IMR-90 (cell line): ENCODE data around the gene BSND. TPM values are rescaled to one million over a fixed set of nuclear protein-coding genes. Genes with fewer than 3 reads are reported as not detected.

ENCODE experiments used
- ATAC-seq: fragments of 200-7000 bp; cut with Tn5 transposase; 2 replicates; pipeline ENCODE4 v1.9.1; 2020; ENCODE audit warnings: low read depth, mild to moderate bottlenecking, moderate library complexity
- BruUV-seq: library from RNA; stranded (reverse); fragments of 400-500 nt; replicated peaks from 2 replicates; lab custom pipeline; 2021; lab: Mats Ljungman, UMichigan
- CTCF ChIA-PET: fragments of 300-600 bp; formaldehyde crosslinking; extraction: SDS; loops from one replicate; lab custom pipeline; 2021; ENCODE audit warnings: antibody characterized with exemption; lab: Yijun Ruan, JAX
- POLR2A ChIA-PET: fragments of 300-600 bp; sonication (Branson Sonifier 250); formaldehyde crosslinking; loops from one replicate; lab custom pipeline; 2022; ENCODE audit warnings: antibody characterized with exemption; ENCODE audit not compliant: unreplicated experiment; lab: Charles Lee
- DNase-seq: peaks from one replicate; pipeline ENCODE4 v3.0.0; 2013
- H2AFZ ChIP-seq: replicated peaks from 2 replicates; pipeline ENCODE3; 2013; ENCODE audit warnings: low read length, mild to moderate bottlenecking; ENCODE audit not compliant: poor library complexity
- H2AK5ac ChIP-seq: 2 replicates; pipeline ENCODE4 v1.6.1; 2013; ENCODE audit warnings: low read depth, low read length, inconsistent platforms
- H2AK9ac ChIP-seq: replicated peaks from 2 replicates; pipeline ENCODE3; 2013; ENCODE audit warnings: mild to moderate bottlenecking, low read depth, low read length, moderate library complexity; ENCODE audit not compliant: poor library complexity
- H2BK120ac ChIP-seq: 2 replicates; pipeline ENCODE4 v1.6.1; 2013; ENCODE audit warnings: low read depth, low read length, inconsistent platforms
- H2BK15ac ChIP-seq: 3 replicates; pipeline ENCODE4 v1.6.1; 2013; ENCODE audit warnings: low read depth, low read length, inconsistent platforms
- H2BK20ac ChIP-seq: 2 replicates; pipeline ENCODE4 v1.6.1; 2013; ENCODE audit warnings: low read depth, mild to moderate bottlenecking, inconsistent platforms, low read length, moderate library complexity
- H2BK5ac ChIP-seq: 2 replicates; pipeline ENCODE4 v1.6.1; 2013; ENCODE audit warnings: mild to moderate bottlenecking, low read depth, low read length, inconsistent platforms; ENCODE audit not compliant: poor library complexity, severe bottlenecking
- H3K14ac ChIP-seq: replicated peaks from 2 replicates; pipeline ENCODE4 v1.6.1; 2013; ENCODE audit warnings: low read depth, low read length, inconsistent platforms
- H3K18ac ChIP-seq: 2 replicates; pipeline ENCODE4 v1.6.1; 2013; ENCODE audit warnings: low read depth, low read length, control low read depth
- H3K23ac ChIP-seq: 2 replicates; pipeline ENCODE4 v1.6.1; 2013; ENCODE audit warnings: low read depth, low read length, inconsistent platforms
- H3K27ac ChIP-seq: 2 replicates; pipeline ENCODE4 v1.5.1; 2013; ENCODE audit warnings: mild to moderate bottlenecking, control low read depth, low read length; ENCODE audit not compliant: insufficient read depth
- H3K27me3 ChIP-seq: 2 replicates; pipeline ENCODE4 v1.6.1; 2013; ENCODE audit warnings: low read length; ENCODE audit not compliant: control insufficient read depth, insufficient read depth
- H3K36me3 ChIP-seq: 2 replicates; pipeline ENCODE4 v1.6.1; 2013; ENCODE audit warnings: low read length, mixed read lengths; ENCODE audit not compliant: control insufficient read depth, insufficient read depth
- H3K4ac ChIP-seq: 2 replicates; pipeline ENCODE4 v1.6.1; 2013; ENCODE audit warnings: low read depth, low read length, inconsistent platforms
- H3K4me1 ChIP-seq: 2 replicates; pipeline ENCODE4 v1.6.1; 2013; ENCODE audit warnings: low read length, mixed read lengths; ENCODE audit not compliant: control insufficient read depth, insufficient read depth
- H3K4me2 ChIP-seq: 2 replicates; pipeline ENCODE4 v1.6.1; 2013; ENCODE audit warnings: low read depth, mild to moderate bottlenecking, control low read depth, low read length, moderate library complexity
- H3K4me3 ChIP-seq: 2 replicates; pipeline ENCODE4 v1.5.1; 2013; ENCODE audit warnings: low read depth, mild to moderate bottlenecking, control low read depth, low read length, moderate library complexity; ENCODE audit not compliant: insufficient read depth
- H3K56ac ChIP-seq: 2 replicates; pipeline ENCODE4 v1.6.1; 2013; ENCODE audit warnings: low read length, inconsistent platforms; ENCODE audit not compliant: insufficient read depth; ENCODE audit errors: extremely low read depth
- H3K79me1 ChIP-seq, 2 experiments: 2 replicates each; pipeline ENCODE4 v1.6.1; 2013; ENCODE audit warnings: low read length in 2 of 2, inconsistent platforms in 1 of 2, low read depth in 1 of 2
- H3K9ac ChIP-seq: 2 replicates; pipeline ENCODE4 v1.6.1; 2013; ENCODE audit warnings: low read depth, low read length, control low read depth
- H3K9me1 ChIP-seq: 2 replicates; pipeline ENCODE4 v1.6.1; 2013; ENCODE audit warnings: low read length, inconsistent platforms; ENCODE audit not compliant: insufficient read depth
- H3K9me3 ChIP-seq: 2 replicates; pipeline ENCODE4 v1.6.1; 2013; ENCODE audit warnings: low read length; ENCODE audit not compliant: control insufficient read depth, insufficient read depth
- H4K20me1 ChIP-seq: 2 replicates; pipeline ENCODE4 v1.6.1; 2013; ENCODE audit warnings: low read length, inconsistent platforms; ENCODE audit not compliant: insufficient read depth
- H4K5ac ChIP-seq: 2 replicates; pipeline ENCODE4 v1.6.1; 2013; ENCODE audit warnings: mild to moderate bottlenecking, low read depth, low read length, control low read depth
- H4K8ac ChIP-seq, 2 experiments: 2 replicates each; pipeline ENCODE4 v1.6.1; 2013; ENCODE audit warnings: low read depth in 2 of 2, low read length in 2 of 2, control low read depth in 1 of 2, inconsistent platforms in 1 of 2
- H4K91ac ChIP-seq: 2 replicates; pipeline ENCODE4 v1.6.1; 2013; ENCODE audit warnings: low read depth, low read length, inconsistent platforms; ENCODE audit not compliant: insufficient read depth
- BHLHE40 ChIP-seq: fragments of 150-350 bp; IDR thresholded peaks from 2 replicates; pipeline ENCODE4 v1.6.1; 2016; ENCODE audit warnings: mild to moderate bottlenecking, low read depth, low read length
- CEBPB ChIP-seq: IDR thresholded peaks from 2 replicates; pipeline ENCODE4 v1.6.1; 2012; ENCODE audit warnings: low read depth, low read length, improper control_type of control experiment
- CHD1 ChIP-seq: IDR thresholded peaks from 2 replicates; pipeline ENCODE4 v1.6.1; 2012; ENCODE audit warnings: low read depth, low read length, improper control_type of control experiment
- MAFK ChIP-seq: IDR thresholded peaks from 2 replicates; pipeline ENCODE4 v1.6.1; 2012; ENCODE audit warnings: low read depth, low read length, improper control_type of control experiment
- MAZ ChIP-seq: IDR thresholded peaks from 2 replicates; pipeline ENCODE4 v1.6.1; 2012; ENCODE audit warnings: low read depth, mild to moderate bottlenecking, low read length, improper control_type of control experiment, moderate library complexity, borderline replicate concordance
- MXI1 ChIP-seq: IDR thresholded peaks from 2 replicates; pipeline ENCODE4 v1.6.1; 2012; ENCODE audit warnings: low read depth, mild to moderate bottlenecking, low read length, moderate library complexity, borderline replicate concordance
- NFE2L2 ChIP-seq: fragments of 150-350 bp; IDR thresholded peaks from 2 replicates; pipeline ENCODE4 v1.6.1; 2016; ENCODE audit warnings: low read depth, mild to moderate bottlenecking, low read length
- RAD21 ChIP-seq: IDR thresholded peaks from 2 replicates; pipeline ENCODE4 v1.6.1; 2012; ENCODE audit warnings: low read length, improper control_type of control experiment
- RFX5 ChIP-seq: IDR thresholded peaks from 2 replicates; pipeline ENCODE4 v1.8.0; 2012; ENCODE audit warnings: low read depth, mild to moderate bottlenecking, low read length, moderate library complexity
- SMC3 ChIP-seq: fragments of 150-350 bp; IDR thresholded peaks from 2 replicates; pipeline ENCODE4 v1.6.1; 2016; ENCODE audit warnings: low read depth, mild to moderate bottlenecking, antibody characterized with exemption, low read length, moderate library complexity
- WGBS, 2 experiments: methylation state at CpG; one replicate each; pipeline versions ENCODE4 v1.1.5 to v1.1.7; 2013; ENCODE audit warnings: missing lambda C conversion rate in 2 of 2; ENCODE audit not compliant: insufficient read length in 1 of 2; ENCODE audit errors: extremely low coverage in 2 of 2; 5-methylcytosine and 5-hydroxymethylcytosine counted together
- dilution Hi-C: fragments of 300-500 bp; cut with HindIII; formaldehyde crosslinking; loops from one replicate; pipeline ENCODE4 v1.14.3; 2018; ENCODE audit warnings: low sequenced_read_pairs; ENCODE audit not compliant: unreplicated experiment
- in situ Hi-C: fragments of 300-500 bp; cut with MboI; formaldehyde crosslinking; loops from 3 replicates; pipeline ENCODE4 v1.14.3; 2019; ENCODE audit warnings: low sequenced_read_pairs, inconsistent platforms, mixed read lengths
- intact Hi-C: fragments of 100-400 bp; cut with micrococcal nuclease; formaldehyde crosslinking; loops from 2 replicates; pipeline ENCODE4 v1.10.0; 2022
- polyA plus RNA-seq, 3 experiments: library from polyadenylated mRNA; depleted of rRNA; stranded (reverse); fragments of >200 nt; gene quantifications; 2 replicates each; pipeline ENCODE4 v1.2.3, GENCODE V29; 2012; ENCODE audit warnings: low replicate concordance in 1 of 3
- total RNA-seq: library from RNA; depleted of rRNA; stranded (reverse); fragments of >200 nt; gene quantifications from 2 replicates; pipeline ENCODE4 v1.2.3, GENCODE V29; 2012
- TF ChIP-seq, protein P1 (sequence below): fragments of 150-350 bp; IDR thresholded peaks from 2 replicates; pipeline ENCODE4 v1.6.1; 2017; ENCODE audit warnings: mild to moderate bottlenecking, antibody characterized with exemption, low read length, low read depth
- TF ChIP-seq, protein P2 (sequence below): fragments of 150-350 bp; IDR thresholded peaks from 2 replicates; pipeline ENCODE4 v1.6.1; 2016; ENCODE audit warnings: low read depth, mild to moderate bottlenecking, low read length, moderate library complexity, borderline replicate concordance
- TF ChIP-seq, protein P3 (sequence below): conservative IDR thresholded peaks from 2 replicates; pipeline ENCODE4 v1.5.1; 2012; ENCODE audit warnings: mild to moderate bottlenecking, low read depth, low read length, improper control_type of control experiment

The BSND gene
- total and polyA plus RNA-seq, 2 of the 4 experiments (the other 2 are of a cell fraction): not detected

DNA sequence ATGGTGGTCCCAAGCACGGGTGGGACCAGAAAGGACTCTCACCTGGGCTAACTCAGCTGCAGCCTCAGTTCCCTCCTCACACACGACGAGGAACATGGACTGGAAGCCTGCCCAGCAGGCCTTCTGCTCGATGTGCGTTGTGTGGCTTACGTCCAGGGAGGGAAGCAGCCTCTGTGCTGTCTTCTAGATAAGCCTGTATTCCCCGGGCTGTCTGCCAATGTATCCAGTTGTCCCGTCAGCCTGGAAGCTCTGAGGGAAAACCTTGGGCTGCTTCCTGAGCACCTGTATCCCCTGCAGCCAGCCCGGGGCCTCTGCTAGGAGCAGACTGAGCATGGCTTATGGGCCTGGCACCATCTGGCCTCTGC, 51.2 kb downstream of the BSND start:
- Histone ChIP-seq H3K9me3 (no peaks in the 10 kb centered on the region), H3K36me3 (no peaks in the 10 kb centered on the region), H3K79me1 (no peaks in the 10 kb centered on the region), H3K18ac (no peak overlapping the region), H4K8ac (no peak overlapping the region), H3K4me1 (no peaks in the 10 kb centered on the region), H3K14ac (no peak overlapping the region), H2BK15ac (no peak overlapping the region), H3K9ac (no peak overlapping the region), H3K4ac (no peak overlapping the region), H3K9me1 (no peaks in the 10 kb centered on the region), H4K91ac (no peak overlapping the region), H3K23ac (no peak overlapping the region), H3K4me2 (no peak overlapping the region), H2BK20ac (no peak overlapping the region), H3K27ac (no peak overlapping the region), H2AFZ (no peak overlapping the region), H4K20me1 (no peaks in the 10 kb centered on the region), H2BK120ac (no peak overlapping the region), H2AK9ac (no peak overlapping the region), H2BK5ac (no peak overlapping the region), H3K4me3 (no peak overlapping the region), H3K56ac (no peak overlapping the region), H2AK5ac (no peak overlapping the region), H3K27me3 (peaks cover 43% of the 10 kb centered on the region), H4K5ac (no peak overlapping the region)
- dilution Hi-C loops: no loop called here
- DNase-seq (peak; percentile 58), ATAC-seq (no peak; the same call in none of the 2 replicates)
- TF ChIP-seq CHD1 (no peak), RAD21 (no peak), RFX5 (no peak), MXI1 (no peak), MAFK (no peak), BHLHE40 (no peak), MAZ (no peak), NFE2L2 (no peak), CEBPB (no peak), SMC3 (no peak)
- TF ChIP-seq, protein P1, sequence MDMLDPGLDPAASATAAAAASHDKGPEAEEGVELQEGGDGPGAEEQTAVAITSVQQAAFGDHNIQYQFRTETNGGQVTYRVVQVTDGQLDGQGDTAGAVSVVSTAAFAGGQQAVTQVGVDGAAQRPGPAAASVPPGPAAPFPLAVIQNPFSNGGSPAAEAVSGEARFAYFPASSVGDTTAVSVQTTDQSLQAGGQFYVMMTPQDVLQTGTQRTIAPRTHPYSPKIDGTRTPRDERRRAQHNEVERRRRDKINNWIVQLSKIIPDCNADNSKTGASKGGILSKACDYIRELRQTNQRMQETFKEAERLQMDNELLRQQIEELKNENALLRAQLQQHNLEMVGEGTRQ: no peak
- TF ChIP-seq, protein P2, sequence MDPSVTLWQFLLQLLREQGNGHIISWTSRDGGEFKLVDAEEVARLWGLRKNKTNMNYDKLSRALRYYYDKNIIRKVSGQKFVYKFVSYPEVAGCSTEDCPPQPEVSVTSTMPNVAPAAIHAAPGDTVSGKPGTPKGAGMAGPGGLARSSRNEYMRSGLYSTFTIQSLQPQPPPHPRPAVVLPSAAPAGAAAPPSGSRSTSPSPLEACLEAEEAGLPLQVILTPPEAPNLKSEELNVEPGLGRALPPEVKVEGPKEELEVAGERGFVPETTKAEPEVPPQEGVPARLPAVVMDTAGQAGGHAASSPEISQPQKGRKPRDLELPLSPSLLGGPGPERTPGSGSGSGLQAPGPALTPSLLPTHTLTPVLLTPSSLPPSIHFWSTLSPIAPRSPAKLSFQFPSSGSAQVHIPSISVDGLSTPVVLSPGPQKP: no peak
- TF ChIP-seq, protein P3, sequence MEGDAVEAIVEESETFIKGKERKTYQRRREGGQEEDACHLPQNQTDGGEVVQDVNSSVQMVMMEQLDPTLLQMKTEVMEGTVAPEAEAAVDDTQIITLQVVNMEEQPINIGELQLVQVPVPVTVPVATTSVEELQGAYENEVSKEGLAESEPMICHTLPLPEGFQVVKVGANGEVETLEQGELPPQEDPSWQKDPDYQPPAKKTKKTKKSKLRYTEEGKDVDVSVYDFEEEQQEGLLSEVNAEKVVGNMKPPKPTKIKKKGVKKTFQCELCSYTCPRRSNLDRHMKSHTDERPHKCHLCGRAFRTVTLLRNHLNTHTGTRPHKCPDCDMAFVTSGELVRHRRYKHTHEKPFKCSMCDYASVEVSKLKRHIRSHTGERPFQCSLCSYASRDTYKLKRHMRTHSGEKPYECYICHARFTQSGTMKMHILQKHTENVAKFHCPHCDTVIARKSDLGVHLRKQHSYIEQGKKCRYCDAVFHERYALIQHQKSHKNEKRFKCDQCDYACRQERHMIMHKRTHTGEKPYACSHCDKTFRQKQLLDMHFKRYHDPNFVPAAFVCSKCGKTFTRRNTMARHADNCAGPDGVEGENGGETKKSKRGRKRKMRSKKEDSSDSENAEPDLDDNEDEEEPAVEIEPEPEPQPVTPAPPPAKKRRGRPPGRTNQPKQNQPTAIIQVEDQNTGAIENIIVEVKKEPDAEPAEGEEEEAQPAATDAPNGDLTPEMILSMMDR: no peak
- ChIA-PET POLR2A (no interaction called here), CTCF (no interaction called here)
- intact Hi-C loops: no loop called here
- BruUV-seq: no TSS peak
- in situ Hi-C loops: no loop called here
- WGBS, 2 experiments: 25% methylated on average over 5 of the region's 9 CpGs; no CpG with 5 or more reads in 1 of the 2 experiments
